HG03565 (cell line): ENCODE data around the gene RDH14.

Experiments
- ATAC-seq: cut with Tn5 transposase; IDR thresholded peaks from one replicate; pipeline ENCODE4 v1.9.1; 2021; ENCODE audit warnings: mild to moderate bottlenecking, moderate library complexity; ENCODE audit not compliant: unreplicated experiment

RDH14 gene

GRCh38 chr2:18560031-18560796 lies at the start of gene RDH14:
TSS of gene RDH14 (minus strand) at chr2:18560653. CDS start at chr2:18560572, 81 bp downstream.
- peak; percentile 95 for ATAC-seq

- ATAC-seq, result no peak
Observed at GRCh38 chr2:18610090-18610489, 49.6 kb upstream of the RDH14 start.

- ATAC-seq, result peak; percentile 86
Observed at GRCh38 chr2:18605115-18605514, 44.7 kb upstream of the RDH14 start.

GRCh38 chr2:18604531-18604885 lies 44.1 kb upstream of the RDH14 start:
- no peak for ATAC-seq

- no peak for ATAC-seq
Observed at GRCh38 chr2:18603854-18604530, 43.5 kb upstream of the RDH14 start.

GRCh38 chr2:18602298-18602697 lies 41.8 kb upstream of the RDH14 start:
- ATAC-seq, result no peak

GRCh38 chr2:18600255-18600613 lies 39.8 kb upstream of the RDH14 start:
- ATAC-seq, result peak; percentile 47

GRCh38 chr2:18599509-18600254 lies 39.2 kb upstream of the RDH14 start:
- ATAC-seq, result no peak

GRCh38 chr2:18598848-18599484 lies 38.5 kb upstream of the RDH14 start:
- ATAC-seq, result no peak

- no peak for ATAC-seq
Observed at GRCh38 chr2:18597618-18598017, 37.2 kb upstream of the RDH14 start.

- no peak for ATAC-seq
Observed at GRCh38 chr2:18596993-18597392, 36.5 kb upstream of the RDH14 start.

GRCh38 chr2:18593496-18593895 lies 33.0 kb upstream of the RDH14 start:
- no peak for ATAC-seq

- no peak for ATAC-seq
Observed at GRCh38 chr2:18592372-18592771, 31.9 kb upstream of the RDH14 start.

GRCh38 chr2:18589354-18589753 lies 28.9 kb upstream of the RDH14 start, which contains the start of gene NT5C1B:
TSS of gene NT5C1B (minus strand) at chr2:18589569. CDS start at chr2:18589468, 101 bp downstream.
- no peak for ATAC-seq

- no peak for ATAC-seq
Observed at GRCh38 chr2:18588802-18589201, 28.3 kb upstream of the RDH14 start.

GRCh38 chr2:18588049-18588448 lies 27.6 kb upstream of the RDH14 start:
- no peak for ATAC-seq

GRCh38 chr2:18585526-18585925 lies 25.1 kb upstream of the RDH14 start:
- ATAC-seq, result no peak

GRCh38 chr2:18584608-18584954 lies 24.1 kb upstream of the RDH14 start:
- no peak for ATAC-seq

GRCh38 chr2:18583905-18584607 lies 23.6 kb upstream of the RDH14 start:
- ATAC-seq, result no peak

- no peak for ATAC-seq
Observed at GRCh38 chr2:18580606-18581005, 20.2 kb upstream of the RDH14 start.

GRCh38 chr2:18578033-18578432 lies 17.6 kb upstream of the RDH14 start:
- no peak for ATAC-seq
